ENCODE measurements around the gene LSAMP.
"Not testable (repeated sequence)": the region's sequence is repeated elsewhere in the genome, so short reads cannot be mapped to it uniquely, and the experiment has no call there.

LSAMP gene

GRCh38 chr3:116083683-116084082 is 361.6 kb downstream of the LSAMP start:
- Histone ChIP-seq H3K9ac (ENCODE audit: low read depth, low read length) (no peak overlapping the region), H3K36me3 (ENCODE audit: insufficient read depth, low read depth, low read length) (no peaks in the 10 kb centered on the region), H3K9me3 (ENCODE audit: insufficient read depth, low read depth, low read length) (no peaks in the 10 kb centered on the region), H3K4me3 (ENCODE audit: low read length) (no peak overlapping the region), H3K4me1 (ENCODE audit: insufficient read depth, low read length) (no peaks in the 10 kb centered on the region), H3K27me3 (ENCODE audit: insufficient read depth, low read length) (no peaks in the 10 kb centered on the region), H3K27ac (ENCODE audit: low read length) (no peak overlapping the region)

DNA sequence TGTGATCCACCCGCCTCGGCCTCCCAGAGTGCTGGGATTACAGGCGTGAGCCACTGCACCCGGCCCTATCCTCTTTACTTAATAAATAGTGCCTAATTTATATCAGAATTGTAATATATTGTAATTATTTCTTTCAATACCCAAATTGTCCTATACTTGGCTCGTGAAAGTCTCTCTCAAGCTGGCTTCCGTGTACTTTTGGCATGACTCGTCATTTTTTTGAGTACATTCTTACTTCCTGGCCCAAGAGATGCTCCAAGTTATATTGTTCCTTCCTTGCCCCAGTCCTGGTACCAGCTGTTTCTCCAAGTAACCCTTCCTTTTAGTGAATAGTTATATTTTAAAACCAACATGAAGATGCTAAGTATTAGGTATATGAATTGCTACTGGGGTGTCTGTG is 366.7 kb downstream of the LSAMP start:
- H3K4me3 ChIP-seq (ENCODE audit: low read length) = no peak overlapping the region
- H3K9me3 ChIP-seq (ENCODE audit: insufficient read depth, low read depth, low read length) = no peaks in the 10 kb centered on the region
- no peaks in the 10 kb centered on the region for H3K36me3 ChIP-seq (ENCODE audit: insufficient read depth, low read depth, low read length)
- H3K9ac ChIP-seq (ENCODE audit: low read depth, low read length) = no peak overlapping the region
- no peaks in the 10 kb centered on the region for H3K27me3 ChIP-seq (ENCODE audit: insufficient read depth, low read length)
- no peak overlapping the region for H3K27ac ChIP-seq (ENCODE audit: low read length)
- H3K4me1 ChIP-seq (ENCODE audit: insufficient read depth, low read length) = no peaks in the 10 kb centered on the region; the same call in 1 of the 2 replicates

GRCh38 chr3:116077557-116077956 is 367.7 kb downstream of the LSAMP start:
- Histone ChIP-seq H3K36me3 (ENCODE audit: insufficient read depth, low read depth, low read length) (no peaks in the 10 kb centered on the region), H3K9me3 (ENCODE audit: insufficient read depth, low read depth, low read length) (no peaks in the 10 kb centered on the region), H3K27ac (ENCODE audit: low read length) (no peak overlapping the region), H3K4me3 (ENCODE audit: low read length) (no peak overlapping the region), H3K27me3 (ENCODE audit: insufficient read depth, low read length) (no peaks in the 10 kb centered on the region), H3K4me1 (ENCODE audit: insufficient read depth, low read length) (no peaks in the 10 kb centered on the region; the same call in 1 of the 2 replicates), H3K9ac (ENCODE audit: low read depth, low read length) (no peak overlapping the region)

GRCh38 chr3:116077059-116077458 is 368.2 kb downstream of the LSAMP start:
- H3K9ac ChIP-seq (ENCODE audit: low read depth, low read length) = no peak overlapping the region
- H3K27me3 ChIP-seq (ENCODE audit: insufficient read depth, low read length) = no peaks in the 10 kb centered on the region
- H3K36me3 ChIP-seq (ENCODE audit: insufficient read depth, low read depth, low read length) = no peaks in the 10 kb centered on the region
- no peaks in the 10 kb centered on the region for H3K9me3 ChIP-seq (ENCODE audit: insufficient read depth, low read depth, low read length)
- no peak overlapping the region for H3K4me3 ChIP-seq (ENCODE audit: low read length)
- H3K27ac ChIP-seq (ENCODE audit: low read length) = no peak overlapping the region
- no peaks in the 10 kb centered on the region; the same call in 1 of the 2 replicates for H3K4me1 ChIP-seq (ENCODE audit: insufficient read depth, low read length)

- H3K9me3 ChIP-seq (ENCODE audit: insufficient read depth, low read depth, low read length); H3K4me1 ChIP-seq (ENCODE audit: insufficient read depth, low read length); H3K9ac ChIP-seq (ENCODE audit: low read depth, low read length); H3K4me3 ChIP-seq (ENCODE audit: low read length); H3K27me3 ChIP-seq (ENCODE audit: insufficient read depth, low read length); H3K36me3 ChIP-seq (ENCODE audit: insufficient read depth, low read depth, low read length); H3K27ac ChIP-seq (ENCODE audit: low read length): not testable (repeated sequence)
Measured at GRCh38 chr3:116070516-116071278, 374.6 kb downstream of the LSAMP start.

GRCh38 chr3:116070061-116070460 is 375.2 kb downstream of the LSAMP start:
- Histone ChIP-seq H3K9me3 (ENCODE audit: insufficient read depth, low read depth, low read length) (no peaks in the 10 kb centered on the region), H3K4me3 (ENCODE audit: low read length) (no peak overlapping the region), H3K27ac (ENCODE audit: low read length) (no peak overlapping the region), H3K36me3 (ENCODE audit: insufficient read depth, low read depth, low read length) (no peaks in the 10 kb centered on the region), H3K4me1 (ENCODE audit: insufficient read depth, low read length) (no peaks in the 10 kb centered on the region; the same call in 1 of the 2 replicates), H3K27me3 (ENCODE audit: insufficient read depth, low read length) (no peaks in the 10 kb centered on the region), H3K9ac (ENCODE audit: low read depth, low read length) (no peak overlapping the region)

DNA sequence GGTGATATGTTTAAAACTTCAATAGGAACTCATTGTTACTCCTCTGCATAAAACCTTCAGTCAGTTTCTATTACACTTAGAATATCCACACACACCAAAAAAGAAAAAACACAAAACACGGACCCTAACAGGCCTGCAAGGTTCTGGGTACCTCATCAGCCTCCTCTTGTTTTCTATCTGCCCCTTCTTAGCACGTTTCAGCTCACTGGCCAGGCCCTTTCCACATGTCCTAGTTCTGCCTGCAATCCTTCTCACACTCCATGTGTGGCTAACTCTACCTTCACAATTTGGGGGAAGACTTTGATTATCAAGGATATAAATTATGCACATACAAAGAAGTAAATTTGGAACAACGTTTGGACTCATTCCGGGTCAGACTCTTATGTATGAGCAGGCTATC is 376.3 kb downstream of the LSAMP start:
- Histone ChIP-seq H3K27me3 (ENCODE audit: insufficient read depth, low read length) (no peaks in the 10 kb centered on the region), H3K27ac (ENCODE audit: low read length) (no peak overlapping the region), H3K4me3 (ENCODE audit: low read length) (no peak overlapping the region), H3K36me3 (ENCODE audit: insufficient read depth, low read depth, low read length) (no peaks in the 10 kb centered on the region), H3K9ac (ENCODE audit: low read depth, low read length) (no peak overlapping the region), H3K4me1 (ENCODE audit: insufficient read depth, low read length) (no peaks in the 10 kb centered on the region; the same call in 1 of the 2 replicates), H3K9me3 (ENCODE audit: insufficient read depth, low read depth, low read length) (no peaks in the 10 kb centered on the region)

GRCh38 chr3:116067326-116067725 is 378.0 kb downstream of the LSAMP start:
- Histone ChIP-seq H3K27me3 (ENCODE audit: insufficient read depth, low read length) (no peaks in the 10 kb centered on the region), H3K27ac (ENCODE audit: low read length) (no peak overlapping the region), H3K36me3 (ENCODE audit: insufficient read depth, low read depth, low read length) (no peaks in the 10 kb centered on the region), H3K4me1 (ENCODE audit: insufficient read depth, low read length) (no peaks in the 10 kb centered on the region), H3K9ac (ENCODE audit: low read depth, low read length) (no peak overlapping the region), H3K9me3 (ENCODE audit: insufficient read depth, low read depth, low read length) (no peaks in the 10 kb centered on the region), H3K4me3 (ENCODE audit: low read length) (no peak overlapping the region)

- Histone ChIP-seq H3K27me3 (ENCODE audit: insufficient read depth, low read length) (no peaks in the 10 kb centered on the region), H3K9me3 (ENCODE audit: insufficient read depth, low read depth, low read length) (no peaks in the 10 kb centered on the region), H3K36me3 (ENCODE audit: insufficient read depth, low read depth, low read length) (no peaks in the 10 kb centered on the region), H3K4me3 (ENCODE audit: low read length) (no peak overlapping the region), H3K27ac (ENCODE audit: low read length) (no peak overlapping the region), H3K9ac (ENCODE audit: low read depth, low read length) (no peak overlapping the region), H3K4me1 (ENCODE audit: insufficient read depth, low read length) (no peaks in the 10 kb centered on the region)
Measured at GRCh38 chr3:116065501-116065900, 379.8 kb downstream of the LSAMP start.

GRCh38 chr3:116064646-116065045 is 380.6 kb downstream of the LSAMP start:
- no peaks in the 10 kb centered on the region for H3K36me3 ChIP-seq (ENCODE audit: insufficient read depth, low read depth, low read length)
- H3K9ac ChIP-seq (ENCODE audit: low read depth, low read length) = no peak overlapping the region
- H3K27me3 ChIP-seq (ENCODE audit: insufficient read depth, low read length) = no peaks in the 10 kb centered on the region
- no peak overlapping the region for H3K27ac ChIP-seq (ENCODE audit: low read length)
- H3K4me1 ChIP-seq (ENCODE audit: insufficient read depth, low read length) = peaks cover 1% of the 10 kb centered on the region; the same call in 1 of the 2 replicates
- H3K9me3 ChIP-seq (ENCODE audit: insufficient read depth, low read depth, low read length) = no peaks in the 10 kb centered on the region
- no peak overlapping the region for H3K4me3 ChIP-seq (ENCODE audit: low read length)

- H3K9me3 ChIP-seq (ENCODE audit: insufficient read depth, low read depth, low read length) = no peaks in the 10 kb centered on the region
- H3K4me3 ChIP-seq (ENCODE audit: low read length) = no peak overlapping the region; the same call in 1 of the 2 replicates
- H3K9ac ChIP-seq (ENCODE audit: low read depth, low read length) = no peak overlapping the region
- H3K36me3 ChIP-seq (ENCODE audit: insufficient read depth, low read depth, low read length) = no peaks in the 10 kb centered on the region
- H3K27me3 ChIP-seq (ENCODE audit: insufficient read depth, low read length) = no peaks in the 10 kb centered on the region
- no peak overlapping the region for H3K27ac ChIP-seq (ENCODE audit: low read length)
- H3K4me1 ChIP-seq (ENCODE audit: insufficient read depth, low read length) = peaks cover 8% of the 10 kb centered on the region; the same call in 1 of the 2 replicates
Measured at GRCh38 chr3:116059421-116060096, 385.7 kb downstream of the LSAMP start.

GRCh38 chr3:116058844-116059243 is 386.4 kb downstream of the LSAMP start:
- no peaks in the 10 kb centered on the region for H3K36me3 ChIP-seq (ENCODE audit: insufficient read depth, low read depth, low read length)
- H3K27me3 ChIP-seq (ENCODE audit: insufficient read depth, low read length) = no peaks in the 10 kb centered on the region
- H3K9ac ChIP-seq (ENCODE audit: low read depth, low read length) = no peak overlapping the region
- no peaks in the 10 kb centered on the region for H3K9me3 ChIP-seq (ENCODE audit: insufficient read depth, low read depth, low read length)
- H3K4me3 ChIP-seq (ENCODE audit: low read length) = no peak overlapping the region
- no peak overlapping the region for H3K27ac ChIP-seq (ENCODE audit: low read length)
- H3K4me1 ChIP-seq (ENCODE audit: insufficient read depth, low read length) = peaks cover 8% of the 10 kb centered on the region; the same call in 1 of the 2 replicates

Measured in iPS-20b (cell line).